Neural crest cell (in vitro differentiated cells): ENCODE data around the gene RPTOR. TPM values are rescaled to one million over a fixed set of nuclear protein-coding genes. Genes with fewer than 3 reads are reported as not detected.

Experiments
- DNase-seq: peaks from one replicate; pipeline ENCODE4 v3.0.0; 2021; ENCODE audit warnings: low read depth, mixed read lengths, low spot score
- H3K27ac Mint-ChIP-seq: one replicate; pipeline ENCODE4 v1.8.0; 2021; ENCODE audit warnings: mild to moderate bottlenecking, mixed read lengths; ENCODE audit not compliant: unreplicated experiment
- H3K27me3 Mint-ChIP-seq: 2 replicates; pipeline ENCODE4 v1.8.0; 2021; ENCODE audit warnings: low read depth, mild to moderate bottlenecking, mixed read lengths
- H3K36me3 Mint-ChIP-seq: 2 replicates; pipeline ENCODE4 v1.8.0; 2021; ENCODE audit warnings: low read depth, mild to moderate bottlenecking, mixed read lengths
- H3K4me1 Mint-ChIP-seq: 2 replicates; pipeline ENCODE4 v1.8.0; 2021; ENCODE audit warnings: mixed read lengths
- H3K4me3 Mint-ChIP-seq: one replicate; pipeline ENCODE4 v1.8.0; 2021; ENCODE audit warnings: mild to moderate bottlenecking, mixed read lengths
- H3K9me3 Mint-ChIP-seq: 2 replicates; pipeline ENCODE4 v1.8.0; 2021; ENCODE audit warnings: mixed read lengths
- total RNA-seq: library from RNA; stranded (reverse); gene quantifications from 2 replicates; pipeline ENCODE4 v1.2.1, GENCODE V29; 2021
- TF ChIP-seq, protein P1 (sequence below): fragments of 200-600 bp; sonication (generic); conservative IDR thresholded peaks from 2 replicates; pipeline ENCODE4 v1.5.0; 2021; ENCODE audit warnings: antibody characterized with exemption, mild to moderate bottlenecking

The RPTOR gene
- total RNA-seq, 1 donor from 2014 or later: 41.1 TPM

- DNase-seq: no peak
- H3K4me1 Mint-ChIP-seq: peaks cover 34% of the 10 kb centered on the region
- no peaks in the 10 kb centered on the region for H3K9me3 Mint-ChIP-seq
- no peak overlapping the region for H3K4me3 Mint-ChIP-seq
- TF ChIP-seq, protein P1, sequence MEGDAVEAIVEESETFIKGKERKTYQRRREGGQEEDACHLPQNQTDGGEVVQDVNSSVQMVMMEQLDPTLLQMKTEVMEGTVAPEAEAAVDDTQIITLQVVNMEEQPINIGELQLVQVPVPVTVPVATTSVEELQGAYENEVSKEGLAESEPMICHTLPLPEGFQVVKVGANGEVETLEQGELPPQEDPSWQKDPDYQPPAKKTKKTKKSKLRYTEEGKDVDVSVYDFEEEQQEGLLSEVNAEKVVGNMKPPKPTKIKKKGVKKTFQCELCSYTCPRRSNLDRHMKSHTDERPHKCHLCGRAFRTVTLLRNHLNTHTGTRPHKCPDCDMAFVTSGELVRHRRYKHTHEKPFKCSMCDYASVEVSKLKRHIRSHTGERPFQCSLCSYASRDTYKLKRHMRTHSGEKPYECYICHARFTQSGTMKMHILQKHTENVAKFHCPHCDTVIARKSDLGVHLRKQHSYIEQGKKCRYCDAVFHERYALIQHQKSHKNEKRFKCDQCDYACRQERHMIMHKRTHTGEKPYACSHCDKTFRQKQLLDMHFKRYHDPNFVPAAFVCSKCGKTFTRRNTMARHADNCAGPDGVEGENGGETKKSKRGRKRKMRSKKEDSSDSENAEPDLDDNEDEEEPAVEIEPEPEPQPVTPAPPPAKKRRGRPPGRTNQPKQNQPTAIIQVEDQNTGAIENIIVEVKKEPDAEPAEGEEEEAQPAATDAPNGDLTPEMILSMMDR: no peak
- peaks cover 5% of the 10 kb centered on the region for H3K36me3 Mint-ChIP-seq
- peak overlapping the region; percentile 39 for H3K27ac Mint-ChIP-seq
- no peaks in the 10 kb centered on the region for H3K27me3 Mint-ChIP-seq
Measured at GRCh38 chr17:80754846-80755245, 210.2 kb downstream of the RPTOR start.

GRCh38 chr17:80755650-80756405, 211.2 kb downstream of the RPTOR start:
- Mint-ChIP-seq H3K4me1 (peaks cover 33% of the 10 kb centered on the region), H3K4me3 (no peak overlapping the region), H3K27me3 (no peaks in the 10 kb centered on the region), H3K9me3 (no peaks in the 10 kb centered on the region), H3K36me3 (peaks cover 5% of the 10 kb centered on the region), H3K27ac (no peak overlapping the region)
- no peak for DNase-seq
- TF ChIP-seq, protein P1: peak; percentile 27

DNA sequence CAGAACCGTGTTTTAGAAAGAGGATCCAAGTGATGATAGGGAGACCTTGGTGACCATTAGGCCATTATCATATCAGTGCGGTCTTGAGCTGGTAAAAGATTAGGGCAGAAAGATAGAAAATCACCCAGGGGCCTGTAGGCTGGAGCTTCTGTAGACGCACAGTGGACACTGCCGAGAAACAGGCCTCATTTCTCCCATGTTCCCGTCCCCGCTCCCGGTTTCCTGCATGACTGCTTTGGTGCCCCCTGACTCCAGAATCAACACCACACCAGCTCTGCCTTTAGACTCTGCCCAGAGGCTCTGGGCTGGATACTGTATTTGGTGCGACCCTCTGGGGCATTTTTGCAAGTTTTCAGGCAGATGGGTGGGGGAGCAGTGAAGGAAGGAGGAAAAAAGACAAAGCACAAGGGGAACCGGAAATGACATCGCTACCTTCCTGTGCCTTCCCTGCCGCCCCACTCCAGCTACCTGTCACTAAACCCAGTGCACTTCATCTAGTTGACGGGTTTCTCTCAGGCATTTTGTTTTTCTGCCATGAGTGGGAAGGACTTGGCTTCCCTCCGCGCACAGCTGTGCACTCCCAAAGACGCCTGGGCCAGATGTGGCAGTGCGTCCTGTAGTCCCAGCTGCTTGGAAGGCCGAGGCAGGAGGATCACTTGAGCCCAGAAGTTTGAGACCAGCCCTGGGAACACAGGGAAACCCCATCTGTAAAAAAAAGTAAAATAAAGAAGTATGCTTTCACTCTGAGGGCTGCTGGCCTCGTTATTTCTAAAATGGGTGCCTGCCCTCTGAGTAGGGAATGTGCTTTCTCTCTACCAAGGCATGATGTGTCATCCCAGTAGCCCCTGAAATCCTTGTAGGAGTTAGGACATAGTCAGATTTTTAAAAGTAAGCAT, 214.1 kb downstream of the RPTOR start:
- no peak for DNase-seq
- Mint-ChIP-seq H3K36me3 (peaks cover 5% of the 10 kb centered on the region), H3K4me3 (no peak overlapping the region), H3K9me3 (no peaks in the 10 kb centered on the region), H3K4me1 (peaks cover 13% of the 10 kb centered on the region), H3K27me3 (no peaks in the 10 kb centered on the region), H3K27ac (no peak overlapping the region)
- TF ChIP-seq, protein P1: no peak

- Mint-ChIP-seq H3K4me3 (no peak overlapping the region), H3K4me1 (peaks cover 7% of the 10 kb centered on the region), H3K9me3 (no peaks in the 10 kb centered on the region), H3K27ac (no peak overlapping the region), H3K27me3 (no peaks in the 10 kb centered on the region), H3K36me3 (peaks cover 3% of the 10 kb centered on the region)
- TF ChIP-seq, protein P1: no peak
- DNase-seq: no peak
Measured at GRCh38 chr17:80759377-80759673, 214.7 kb downstream of the RPTOR start.

DNA sequence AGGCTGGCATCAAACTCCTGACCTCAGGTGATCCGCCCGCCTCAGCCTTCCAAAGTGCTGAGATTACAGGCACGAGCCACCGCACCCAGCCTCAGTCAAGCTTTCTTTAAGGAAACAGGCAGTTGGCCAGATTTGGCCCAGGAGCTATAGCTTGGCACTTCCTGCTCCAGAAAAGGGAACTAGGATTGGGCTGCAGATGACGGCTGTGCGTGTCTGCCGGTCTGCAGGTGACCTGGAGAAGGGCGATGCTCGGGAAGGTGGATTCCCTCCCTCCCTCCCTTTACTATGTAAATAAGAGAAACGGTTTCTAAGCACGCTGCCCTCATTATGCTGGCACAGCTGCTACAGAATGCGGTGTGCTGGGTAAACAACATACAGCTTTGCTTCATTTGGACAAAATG, 215.9 kb downstream of the RPTOR start:
- Mint-ChIP-seq H3K4me3 (no peak overlapping the region), H3K36me3 (peaks cover 3% of the 10 kb centered on the region), H3K27me3 (no peaks in the 10 kb centered on the region), H3K27ac (no peak overlapping the region), H3K4me1 (peaks cover 7% of the 10 kb centered on the region), H3K9me3 (no peaks in the 10 kb centered on the region)
- DNase-seq: no peak
- TF ChIP-seq, protein P1: no peak
